GM21528 (cell line): ENCODE results near the gene PCSK5.

Source experiments
- ATAC-seq: cut with Tn5 transposase; IDR thresholded peaks from one replicate; pipeline ENCODE4 v1.9.1; 2021; ENCODE audit warnings: mild to moderate bottlenecking, moderate library complexity; ENCODE audit not compliant: unreplicated experiment, low FRiP score

The PCSK5 gene

DNA sequence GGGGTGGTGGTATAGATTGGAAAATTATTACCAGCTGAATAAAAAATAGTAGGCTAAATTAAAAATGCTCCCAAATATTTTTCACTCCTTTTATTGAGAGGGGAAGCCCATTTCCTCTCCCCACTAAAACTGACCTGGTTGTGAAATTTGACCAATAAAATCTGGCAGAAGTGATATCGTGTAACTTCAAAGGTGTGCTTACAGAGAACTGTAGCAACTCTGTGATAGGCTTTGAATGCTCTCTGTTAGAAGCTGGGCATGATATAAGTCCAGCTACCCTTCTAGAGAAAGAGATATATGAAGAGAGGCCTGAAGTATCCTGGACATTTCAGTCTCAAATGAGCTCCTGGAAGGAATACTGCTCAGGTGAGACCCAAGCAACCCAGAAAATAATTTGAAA, 513.9 kb downstream of the PCSK5 start:
- ATAC-seq = no peak

DNA sequence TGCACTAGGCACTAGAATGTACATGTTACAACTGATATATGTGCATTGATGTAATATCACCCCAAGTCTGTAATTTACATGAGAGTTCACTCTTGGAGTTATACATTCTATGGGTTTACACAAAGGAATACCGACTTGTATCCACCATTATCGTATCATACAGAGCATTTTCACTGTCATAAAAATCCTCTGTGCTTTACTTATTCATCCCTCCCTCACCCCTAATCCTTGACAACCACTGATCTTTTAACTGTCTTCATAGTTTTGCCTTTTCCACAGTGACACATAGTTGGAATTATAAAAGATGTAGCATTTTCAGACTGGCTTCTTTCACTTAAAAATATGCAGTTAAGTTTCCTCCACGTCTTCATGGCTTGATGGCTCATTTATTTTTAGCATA, 514.9 kb downstream of the PCSK5 start:
- ATAC-seq = no peak

DNA sequence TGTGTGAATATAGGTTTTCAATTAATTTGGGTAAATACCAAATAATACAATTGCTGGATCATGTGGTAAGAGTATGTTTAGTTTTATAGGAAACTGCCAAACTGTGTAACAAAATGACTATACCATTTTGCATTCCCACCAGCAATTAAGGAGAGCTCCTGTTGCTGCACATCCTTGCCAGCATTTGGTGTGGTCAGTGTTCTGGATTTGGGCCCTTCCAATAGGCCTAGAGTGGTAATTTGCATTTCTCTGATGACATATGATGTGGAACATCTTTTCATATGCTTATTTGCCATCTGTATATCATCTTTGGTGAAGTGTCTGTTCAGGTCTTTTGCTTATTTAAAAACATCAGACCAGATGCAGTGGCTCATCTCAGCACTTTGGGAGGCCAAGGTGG, 515.4 kb downstream of the PCSK5 start:
- ATAC-seq = no peak
